Prostate gland (tissue), 2 donors: ENCODE measurements around the gene LRGUK. TPM values are rescaled to one million over a fixed set of nuclear protein-coding genes. Genes with fewer than 3 reads are reported as not detected.

Source experiments
- DNase-seq: peaks from one replicate; pipeline ENCODE4 v3.0.0-alpha.2; 2019; ENCODE audit warnings: low spot score
- H3K27ac ChIP-seq, 2 donors: fragments of 200-600 bp; sonication (generic); 2 replicates each; pipeline ENCODE4 v1.5.1; 2017 to 2019
- H3K27me3 ChIP-seq: fragments of 200-600 bp; sonication (generic); replicated peaks from 2 replicates; pipeline ENCODE4 v1.5.1; 2019; ENCODE audit not compliant: insufficient read depth
- H3K36me3 ChIP-seq, 2 donors: fragments of 200-600 bp; sonication (generic); 1 replicate in 1 of 2; 2 replicates in 1 of 2; pipeline versions ENCODE4 v1.5.1 to v1.8.1; 2017 to 2019
- H3K4me1 ChIP-seq: fragments of 200-600 bp; sonication (generic); replicated peaks from 2 replicates; pipeline ENCODE4 v1.5.1; 2019
- H3K4me3 ChIP-seq, 2 donors: fragments of 200-600 bp; sonication (generic); 2 replicates each; pipeline ENCODE4 v1.5.1; 2017 to 2019
- H3K9me3 ChIP-seq: fragments of 200-600 bp; sonication (generic); 2 replicates; pipeline ENCODE4 v1.5.1; 2017
- POLR2A ChIP-seq: fragments of 450-650 bp; IDR thresholded peaks from one replicate; pipeline ENCODE4 v1.6.1; 2016; ENCODE audit warnings: antibody characterized with exemption, mild to moderate bottlenecking
- POLR2AphosphoS5 ChIP-seq: sonication (generic); formaldehyde crosslinking; IDR thresholded peaks from one replicate; pipeline ENCODE4 v1.6.1; 2017; ENCODE audit warnings: antibody characterized with exemption
- WGBS: methylation state at CpG from one replicate; pipeline ENCODE4 v1.1.5; 2018; 5-methylcytosine and 5-hydroxymethylcytosine counted together
- intact Hi-C: fragments of 100-400 bp; cut with DNase I; formaldehyde crosslinking; loops from one replicate; pipeline ENCODE4 v1.14.2; 2022
- total RNA-seq, 2 donors: library from RNA; depleted of rRNA; stranded (reverse); fragments of >200 nt; gene quantifications; one replicate each; pipeline ENCODE4 v1.1.0, GENCODE V29; 2016
- TF ChIP-seq, protein P1 (sequence below), 4 experiments: fragments of 200-600 bp in 2 of 4; fragments of 450-650 bp in 2 of 4; sonication (generic) in 2 of 4; IDR thresholded peaks; 1 replicate in 3 of 4; 2 replicates in 1 of 4; pipeline ENCODE4 v1.5.1; 2016 to 2019; ENCODE audit warnings: antibody characterized with exemption in 4 of 4, mild to moderate bottlenecking in 2 of 4, moderate library complexity in 2 of 4

Gene LRGUK
- total RNA-seq, 2 donors from 2014 or later: 1.3 to 4.9 TPM

GRCh38 chr7:134312717-134313116 lies 185.6 kb downstream of the LRGUK start:
- no peaks in the 10 kb centered on the region for H3K36me3 ChIP-seq
- intact Hi-C loops: loop anchor here (10.0 kb wide), 1 partner anchor 188 kb away; the partner anchor contains the start of gene LRGUK

GRCh38 chr7:134313543-134313942 lies 186.4 kb downstream of the LRGUK start:
- no peaks in the 10 kb centered on the region for H3K36me3 ChIP-seq
- H3K4me1 ChIP-seq: peaks cover 6% of the 10 kb centered on the region
- intact Hi-C loops: loop anchor here (10.0 kb wide), 1 partner anchor 189 kb away; the partner anchor contains the start of gene LRGUK
- H3K4me3 ChIP-seq: no peak overlapping the region
- no peak overlapping the region for H3K27ac ChIP-seq
- H3K27me3 ChIP-seq: no peaks in the 10 kb centered on the region
- WGBS: 64% methylated on average over 1 of the region's 1 CpG
- TF ChIP-seq POLR2AphosphoS5: peak; percentile 26
- TF ChIP-seq, protein P1, sequence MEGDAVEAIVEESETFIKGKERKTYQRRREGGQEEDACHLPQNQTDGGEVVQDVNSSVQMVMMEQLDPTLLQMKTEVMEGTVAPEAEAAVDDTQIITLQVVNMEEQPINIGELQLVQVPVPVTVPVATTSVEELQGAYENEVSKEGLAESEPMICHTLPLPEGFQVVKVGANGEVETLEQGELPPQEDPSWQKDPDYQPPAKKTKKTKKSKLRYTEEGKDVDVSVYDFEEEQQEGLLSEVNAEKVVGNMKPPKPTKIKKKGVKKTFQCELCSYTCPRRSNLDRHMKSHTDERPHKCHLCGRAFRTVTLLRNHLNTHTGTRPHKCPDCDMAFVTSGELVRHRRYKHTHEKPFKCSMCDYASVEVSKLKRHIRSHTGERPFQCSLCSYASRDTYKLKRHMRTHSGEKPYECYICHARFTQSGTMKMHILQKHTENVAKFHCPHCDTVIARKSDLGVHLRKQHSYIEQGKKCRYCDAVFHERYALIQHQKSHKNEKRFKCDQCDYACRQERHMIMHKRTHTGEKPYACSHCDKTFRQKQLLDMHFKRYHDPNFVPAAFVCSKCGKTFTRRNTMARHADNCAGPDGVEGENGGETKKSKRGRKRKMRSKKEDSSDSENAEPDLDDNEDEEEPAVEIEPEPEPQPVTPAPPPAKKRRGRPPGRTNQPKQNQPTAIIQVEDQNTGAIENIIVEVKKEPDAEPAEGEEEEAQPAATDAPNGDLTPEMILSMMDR (IDR thresholded peaks at IDR 0.05): no peak
- TF ChIP-seq POLR2A: no peak
- H3K9me3 ChIP-seq: no peaks in the 10 kb centered on the region
- DNase-seq: peak; percentile 13

More at GRCh38 chr7:134312717-134313116, 185.6 kb downstream of the LRGUK start:
- WGBS: 79% methylated on average over 6 of the region's 6 CpGs
- Histone ChIP-seq H3K9me3 (no peaks in the 10 kb centered on the region), H3K4me1 (peaks cover 6% of the 10 kb centered on the region), H3K27ac (no peak overlapping the region), H3K4me3 (no peak overlapping the region), H3K27me3 (no peaks in the 10 kb centered on the region)
- DNase-seq: no peak
- TF ChIP-seq POLR2A (no peak), POLR2AphosphoS5 (no peak)
- TF ChIP-seq, protein P1 (IDR thresholded peaks at IDR 0.05): no peak

Other genes starting within 250 kb of the LRGUK start
- gene SLC35B4, start 189.6 kb downstream of the LRGUK start, total RNA-seq: 10 to 100 TPM in 1 of 2 donors, 1 to 10 TPM in 1; 6.4 to 20.6 TPM